Activated CD4-positive, alpha-beta T cell treated with anti-CD3 and anti-CD28 coated beads, Interleukin-2, amount 10 ng/mL, durations not matched to agents 7 days and 5 days (primary cell): ENCODE data around the gene EMX1. TPM values are rescaled to one million over a fixed set of nuclear protein-coding genes. Genes with fewer than 3 reads are reported as not detected.
A peak's percentile ranks its signal among the peaks of the same experiment; 100 is the strongest.

Source experiments
- CTCF ChIA-PET: fragments of 350-600 bp; sonication (Branson Sonifier 250); formaldehyde crosslinking; loops from one replicate; lab custom pipeline; 2021; ENCODE audit warnings: antibody characterized with exemption; lab: Charles Lee
- POLR2A ChIA-PET: fragments of 350-600 bp; sonication (Branson Sonifier 250); formaldehyde crosslinking; loops from one replicate; lab custom pipeline; 2021; ENCODE audit warnings: antibody characterized with exemption; lab: Charles Lee
- DNase-seq: peaks from one replicate; pipeline ENCODE4 v3.0.0-alpha.2; 2020
- H3K27ac Mint-ChIP-seq: one replicate; pipeline ENCODE4 v1.8.0; 2021; ENCODE audit warnings: mild to moderate bottlenecking, moderate library complexity, mixed read lengths
- H3K27me3 Mint-ChIP-seq: one replicate; pipeline ENCODE4 v1.8.0; 2021; ENCODE audit warnings: mixed read lengths
- H3K36me3 Mint-ChIP-seq: one replicate; pipeline ENCODE4 v1.8.0; 2021; ENCODE audit warnings: low read depth, mixed read lengths
- H3K4me1 Mint-ChIP-seq: one replicate; pipeline ENCODE4 v1.8.0; 2021; ENCODE audit warnings: mixed read lengths
- H3K4me3 Mint-ChIP-seq: one replicate; pipeline ENCODE4 v1.8.0; 2021; ENCODE audit warnings: mild to moderate bottlenecking, moderate library complexity, mixed read lengths
- H3K9me3 Mint-ChIP-seq: one replicate; pipeline ENCODE4 v1.8.0; 2021; ENCODE audit warnings: mixed read lengths
- total RNA-seq, 2 experiments: library from RNA; stranded (reverse); gene quantifications; one replicate each; pipeline ENCODE4 v1.2.3, GENCODE V29; 2021

The EMX1 gene
- not detected for total RNA-seq

- peaks cover 73% of the 10 kb centered on the region for H3K27me3 Mint-ChIP-seq
- peak; percentile 22 for DNase-seq
- CTCF ChIA-PET, result interaction anchor here (0.9 to 2.1 kb wide), 5 partner anchors 9 to 56 kb away, joined by 3 to 12 read pairs (median 4); no protein-coding TSS in a partner anchor
- no peak within 1 kb of the TSS for H3K27ac Mint-ChIP-seq
- H3K4me1 Mint-ChIP-seq, result peaks cover 13% of the 10 kb centered on the region
- POLR2A ChIA-PET, result no interaction called here
- no peaks in the 10 kb centered on the region for H3K9me3 Mint-ChIP-seq
- peak within 1 kb of the TSS; percentile 54 for H3K4me3 Mint-ChIP-seq
- no peaks in the 10 kb centered on the region for H3K36me3 Mint-ChIP-seq
Observed at GRCh38 chr2:72917138-72917876, at the start of gene EMX1. Gene EMX1, plus strand, starts transcription at chr2:72917519. Its CDS starts 334 bp downstream, at chr2:72917853.

- H3K4me3 Mint-ChIP-seq, result no peak overlapping the region
- no peak for DNase-seq
- no peak overlapping the region for H3K27ac Mint-ChIP-seq
- no peaks in the 10 kb centered on the region for H3K4me1 Mint-ChIP-seq
- H3K27me3 Mint-ChIP-seq, result peaks cover 39% of the 10 kb centered on the region
- ChIA-PET POLR2A (no interaction called here), CTCF (no interaction called here)
- peaks cover 3% of the 10 kb centered on the region for H3K9me3 Mint-ChIP-seq
- H3K36me3 Mint-ChIP-seq, result no peaks in the 10 kb centered on the region
Observed at GRCh38 chr2:72871060-72871459, 46.3 kb upstream of the EMX1 start.

- H3K9me3 Mint-ChIP-seq, result peaks cover 3% of the 10 kb centered on the region
- no peak overlapping the region for H3K4me3 Mint-ChIP-seq
- DNase-seq, result no peak
- CTCF ChIA-PET, result interaction anchor here (0.6 kb wide), 1 partner anchor 45 kb away, joined by 5 read pairs; no protein-coding TSS in a partner anchor
- H3K36me3 Mint-ChIP-seq, result no peaks in the 10 kb centered on the region
- H3K27ac Mint-ChIP-seq, result no peak overlapping the region
- POLR2A ChIA-PET, result no interaction called here
- no peaks in the 10 kb centered on the region for H3K4me1 Mint-ChIP-seq
- peaks cover 40% of the 10 kb centered on the region for H3K27me3 Mint-ChIP-seq
Observed at GRCh38 chr2:72871880-72872279, 45.4 kb upstream of the EMX1 start.

- Mint-ChIP-seq H3K9me3 (no peaks in the 10 kb centered on the region), H3K4me3 (no peak overlapping the region), H3K4me1 (peaks cover 3% of the 10 kb centered on the region), H3K27me3 (peaks cover 56% of the 10 kb centered on the region), H3K36me3 (no peaks in the 10 kb centered on the region), H3K27ac (no peak overlapping the region)
- DNase-seq, result peak; percentile 46
- ChIA-PET POLR2A (no interaction called here), CTCF (interaction anchor here (0.8 to 1.2 kb wide), 4 partner anchors 9 to 61 kb away, joined by 3 to 5 read pairs (median 4); no protein-coding TSS in a partner anchor)
Observed at GRCh38 chr2:72883356-72883962, 33.9 kb upstream of the EMX1 start.

- Mint-ChIP-seq H3K4me3 (peak overlapping the region; percentile 55), H3K36me3 (no peaks in the 10 kb centered on the region), H3K27ac (no peak overlapping the region), H3K9me3 (no peaks in the 10 kb centered on the region), H3K27me3 (peaks cover 57% of the 10 kb centered on the region), H3K4me1 (peaks cover 3% of the 10 kb centered on the region)
- POLR2A ChIA-PET, result no interaction called here
- no peak for DNase-seq
- CTCF ChIA-PET, result interaction anchor here (0.6 to 3.1 kb wide), 6 partner anchors 11 to 291 kb away, joined by 3 to 10 read pairs (median 4); no protein-coding TSS in a partner anchor
Observed at GRCh38 chr2:72886505-72887031, 30.8 kb upstream of the EMX1 start.

GRCh38 chr2:72887032-72887739 is 30.1 kb upstream of the EMX1 start, which contains the start of gene SPR:
Gene SPR, plus strand, starts transcription at chr2:72887408. Its CDS starts 25 bp downstream, at chr2:72887433.
- DNase-seq, result peak; percentile 51
- Mint-ChIP-seq H3K36me3 (no peaks in the 10 kb centered on the region), H3K27me3 (peaks cover 52% of the 10 kb centered on the region), H3K27ac (no peak within 1 kb of the TSS), H3K4me3 (peak within 1 kb of the TSS; percentile 63), H3K9me3 (no peaks in the 10 kb centered on the region), H3K4me1 (peaks cover 3% of the 10 kb centered on the region)
- ChIA-PET POLR2A (interaction anchor here (0.6 kb wide), 1 partner anchor 231 kb away, joined by 5 read pairs; no protein-coding TSS in a partner anchor), CTCF (interaction anchor here (0.6 to 3.1 kb wide), 9 partner anchors 9 to 290 kb away, joined by 3 to 10 read pairs (median 4); no protein-coding TSS in a partner anchor)

GRCh38 chr2:72887740-72888437 is 29.4 kb upstream of the EMX1 start:
- H3K27me3 Mint-ChIP-seq, result peaks cover 52% of the 10 kb centered on the region
- DNase-seq, result peak; percentile 47
- H3K27ac Mint-ChIP-seq, result no peak overlapping the region
- H3K9me3 Mint-ChIP-seq, result no peaks in the 10 kb centered on the region
- CTCF ChIA-PET, result interaction anchor here (0.8 to 3.1 kb wide), 8 partner anchors 8 to 289 kb away, joined by 3 to 10 read pairs (median 5); no protein-coding TSS in a partner anchor
- POLR2A ChIA-PET, result interaction anchor here (0.6 kb wide), 1 partner anchor 230 kb away, joined by 5 read pairs; no protein-coding TSS in a partner anchor
- H3K36me3 Mint-ChIP-seq, result no peaks in the 10 kb centered on the region
- peaks cover 3% of the 10 kb centered on the region for H3K4me1 Mint-ChIP-seq
- peak overlapping the region; percentile 63 for H3K4me3 Mint-ChIP-seq

- Mint-ChIP-seq H3K27me3 (peaks cover 49% of the 10 kb centered on the region), H3K9me3 (no peaks in the 10 kb centered on the region), H3K4me3 (peak overlapping the region; percentile 63), H3K36me3 (no peaks in the 10 kb centered on the region), H3K27ac (no peak overlapping the region), H3K4me1 (peaks cover 3% of the 10 kb centered on the region)
- POLR2A ChIA-PET, result no interaction called here
- no peak for DNase-seq
- CTCF ChIA-PET, result interaction anchor here (0.5 to 3.1 kb wide), 8 partner anchors 10 to 289 kb away, joined by 3 to 10 read pairs (median 5); no protein-coding TSS in a partner anchor
Observed at GRCh38 chr2:72888438-72889202, 28.7 kb upstream of the EMX1 start.

- DNase-seq, result no peak
- ChIA-PET POLR2A (no interaction called here), CTCF (interaction anchor here (1.3 kb wide), 1 partner anchor 84 kb away, joined by 4 read pairs; no protein-coding TSS in a partner anchor)
- Mint-ChIP-seq H3K27ac (no peak overlapping the region), H3K4me1 (peaks cover 3% of the 10 kb centered on the region), H3K36me3 (no peaks in the 10 kb centered on the region), H3K9me3 (no peaks in the 10 kb centered on the region), H3K4me3 (no peak overlapping the region), H3K27me3 (peaks cover 42% of the 10 kb centered on the region)
Observed at GRCh38 chr2:72889991-72890390, 27.3 kb upstream of the EMX1 start.

- Mint-ChIP-seq H3K27me3 (peaks cover 40% of the 10 kb centered on the region), H3K9me3 (no peaks in the 10 kb centered on the region), H3K36me3 (no peaks in the 10 kb centered on the region), H3K27ac (no peak overlapping the region), H3K4me1 (peaks cover 7% of the 10 kb centered on the region), H3K4me3 (no peak overlapping the region)
- ChIA-PET POLR2A (no interaction called here), CTCF (interaction anchor here (3.1 kb wide), 1 partner anchor 286 kb away, joined by 19 read pairs; no protein-coding TSS in a partner anchor)
- DNase-seq, result no peak
Observed at GRCh38 chr2:72891091-72891818, 26.1 kb upstream of the EMX1 start.
